A673 (cell line): Measurements from ENCODE around the gene TTLL8.

Experiments
- CTCF ChIP-seq: fragments of 300-800, 200-600 bp; sonication (generic); conservative IDR thresholded peaks from 2 replicates; pipeline ENCODE4 v1.5.1; 2017; ENCODE audit warnings: low read depth, mild to moderate bottlenecking, antibody characterized with exemption, low read length, moderate library complexity, mixed read lengths
- EZH2 ChIP-seq: fragments of 200-600 bp; sonication (generic); IDR thresholded peaks from 2 replicates; pipeline ENCODE4 v1.6.1; 2017; ENCODE audit warnings: borderline replicate concordance, low read depth, mild to moderate bottlenecking, mixed read lengths, antibody characterized with exemption, low read length; ENCODE audit not compliant: poor library complexity, severe bottlenecking

- TF ChIP-seq EZH2 (no peak), CTCF (no peak)
These were observed 63.1 kb downstream of the TTLL8 start for GRCh38 chr22:49995041-49995360.
